ENCODE measurements around the gene SLC43A3.

Gene SLC43A3

DNA sequence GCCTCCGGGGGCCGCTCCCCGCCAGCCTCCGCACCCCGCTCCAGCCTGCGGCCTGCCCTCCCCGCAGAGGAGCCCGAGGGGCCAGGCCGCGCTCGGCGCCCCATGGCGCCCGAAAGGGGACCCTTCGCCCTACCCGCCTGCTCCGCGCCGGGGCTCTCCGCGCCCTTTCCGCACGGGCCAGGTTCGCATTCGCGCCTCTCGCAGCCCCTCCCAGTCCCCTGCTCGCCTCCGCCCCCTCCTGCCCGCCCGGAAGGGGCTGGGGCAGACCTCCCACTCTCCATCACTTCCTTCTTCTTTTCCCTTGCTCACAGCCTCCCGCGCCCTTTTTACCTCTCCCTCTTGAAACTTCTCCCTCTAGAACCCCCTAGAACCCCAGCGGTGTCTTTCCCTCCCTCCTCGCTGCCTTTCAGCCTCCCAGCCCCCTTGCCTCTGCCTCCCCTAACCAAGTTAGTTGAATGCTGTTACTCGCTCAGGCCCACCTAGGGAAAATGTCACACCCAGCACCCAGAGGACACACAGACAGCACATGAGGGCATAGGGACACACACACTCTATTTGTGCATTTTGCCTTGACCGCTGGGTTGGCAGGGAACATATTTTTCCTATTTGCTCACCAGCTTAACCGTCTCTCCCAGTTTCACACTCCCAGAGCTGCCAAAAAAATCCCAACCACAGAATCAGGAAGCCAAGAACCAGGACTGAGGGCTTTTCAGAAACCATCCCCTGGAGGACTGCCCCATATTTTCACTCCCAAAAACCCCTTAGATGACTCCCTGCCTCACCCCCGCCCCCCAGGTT, at the start of gene SLC43A3:
Gene SLC43A3, minus strand, starts transcription at position 193 of the 798 bp plus-strand sequence. CDS start 949 bp downstream, outside the sequence.
- DNase-seq (ENCODE audit: low spot score) = peak; percentile 60

DNA sequence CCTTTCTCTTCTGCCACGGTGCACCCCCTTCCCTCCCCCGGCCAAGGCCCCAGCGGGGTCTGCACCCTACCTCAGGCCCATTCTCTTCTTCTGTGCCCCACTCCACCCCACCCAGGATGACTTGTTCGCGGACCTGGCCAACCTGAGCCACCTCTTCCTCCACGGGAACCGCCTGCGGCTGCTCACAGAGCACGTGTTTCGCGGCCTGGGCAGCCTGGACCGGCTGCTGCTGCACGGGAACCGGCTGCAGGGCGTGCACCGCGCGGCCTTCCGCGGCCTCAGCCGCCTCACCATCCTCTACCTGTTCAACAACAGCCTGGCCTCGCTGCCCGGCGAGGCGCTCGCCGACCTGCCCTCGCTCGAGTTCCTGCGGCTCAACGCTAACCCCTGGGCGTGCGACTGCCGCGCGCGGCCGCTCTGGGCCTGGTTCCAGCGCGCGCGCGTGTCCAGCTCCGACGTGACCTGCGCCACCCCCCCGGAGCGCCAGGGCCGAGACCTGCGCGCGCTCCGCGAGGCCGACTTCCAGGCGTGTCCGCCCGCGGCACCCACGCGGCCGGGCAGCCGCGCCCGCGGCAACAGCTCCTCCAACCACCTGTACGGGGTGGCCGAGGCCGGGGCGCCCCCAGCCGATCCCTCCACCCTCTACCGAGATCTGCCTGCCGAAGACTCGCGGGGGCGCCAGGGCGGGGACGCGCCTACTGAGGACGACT, 49.3 kb upstream of the SLC43A3 start:
- no peak for DNase-seq (ENCODE audit: low spot score)

DNA sequence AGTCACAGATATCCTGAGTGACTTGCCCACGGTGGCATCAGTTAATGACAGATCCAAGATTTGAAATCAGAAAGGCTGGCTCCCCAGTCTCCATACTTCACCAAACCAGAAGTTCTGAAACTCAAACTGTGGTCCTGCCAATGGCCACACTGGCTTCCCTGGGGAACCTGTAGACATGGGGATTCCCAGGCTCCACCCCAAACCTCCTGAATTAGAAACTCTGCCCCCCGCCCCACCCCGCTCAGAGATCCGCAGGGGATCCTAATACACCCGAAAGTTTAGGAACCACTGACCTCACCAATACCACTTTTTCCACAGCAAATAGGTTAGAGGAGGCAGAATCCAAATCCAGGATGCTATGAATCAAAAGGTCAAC, 48.7 kb upstream of the SLC43A3 start:
- no peak for DNase-seq (ENCODE audit: low spot score)

DNA sequence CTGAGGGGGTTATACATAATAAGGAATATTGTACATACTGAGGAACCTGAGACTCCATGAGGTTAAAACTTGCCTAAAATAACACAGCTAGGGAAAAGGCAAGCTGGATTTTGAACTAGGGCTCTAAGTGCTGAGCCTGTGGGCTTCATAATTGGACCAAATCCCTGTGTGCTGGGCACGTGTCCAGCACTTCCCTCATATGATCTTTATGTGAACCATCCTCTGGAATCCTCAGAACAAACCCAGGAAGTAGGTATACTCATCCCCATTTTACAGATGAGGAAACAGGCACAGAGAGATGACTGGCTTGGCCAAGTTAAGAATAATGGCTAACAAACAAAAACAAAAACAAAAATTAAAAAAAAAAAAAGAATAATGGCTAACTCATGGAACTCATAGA, 48.3 kb upstream of the SLC43A3 start:
- DNase-seq (ENCODE audit: low spot score) = no peak

DNA sequence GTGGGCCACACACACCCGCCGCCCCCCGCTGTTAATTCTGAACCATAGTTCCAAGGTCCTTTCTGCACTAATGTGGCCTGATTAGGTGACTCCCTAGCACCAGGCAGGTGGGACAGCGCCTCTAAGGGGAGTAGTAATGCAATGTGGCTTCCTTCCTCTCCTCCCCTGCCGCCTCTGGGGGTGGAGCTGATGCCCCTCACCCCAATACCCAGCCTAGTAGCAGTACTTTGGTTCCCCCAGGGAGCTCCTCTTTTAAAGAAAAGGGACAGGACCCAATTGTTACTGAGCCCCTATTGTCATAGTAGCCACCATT, 47.8 kb upstream of the SLC43A3 start:
- DNase-seq (ENCODE audit: low spot score) = no peak

DNA sequence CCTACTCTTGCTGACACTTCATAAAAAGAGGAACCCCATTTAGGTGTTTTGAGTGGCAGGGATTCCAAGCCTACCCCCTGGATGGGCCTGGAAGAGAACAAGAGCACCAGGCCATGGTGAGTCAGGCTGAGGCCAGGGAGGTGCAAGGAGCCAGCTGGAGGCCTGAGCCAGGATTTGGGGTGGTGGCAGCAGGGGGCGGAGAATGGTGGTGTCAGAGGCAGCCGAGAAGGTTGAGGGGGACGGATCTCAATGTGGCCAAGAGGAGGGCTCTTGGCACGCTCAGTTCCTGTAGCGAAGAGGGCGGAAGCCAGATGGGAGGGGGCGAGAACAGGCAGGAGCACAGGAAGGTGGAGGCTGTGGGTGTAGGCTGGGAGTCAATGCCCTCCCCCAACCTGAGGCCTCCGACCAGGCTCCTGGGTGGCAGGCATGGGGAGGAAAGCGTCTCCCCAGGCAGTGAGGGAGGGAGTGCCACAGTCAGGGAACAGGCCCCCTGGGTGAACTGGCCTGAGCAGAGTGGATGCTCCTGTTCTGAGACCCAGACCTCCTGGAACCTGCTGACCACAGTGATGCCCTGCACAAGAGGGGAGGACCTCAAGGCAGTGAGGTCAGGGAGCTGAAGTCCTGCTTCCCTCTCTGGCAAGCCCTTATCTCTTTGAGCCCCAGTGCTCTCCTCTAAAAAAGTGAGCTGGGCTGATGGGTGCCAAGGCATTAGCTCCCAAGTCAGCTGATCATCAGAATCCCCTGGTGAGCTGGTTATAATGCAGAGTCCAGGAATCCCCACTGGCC, 47.3 kb upstream of the SLC43A3 start:
- peak; percentile 55 for DNase-seq (ENCODE audit: low spot score)

DNA sequence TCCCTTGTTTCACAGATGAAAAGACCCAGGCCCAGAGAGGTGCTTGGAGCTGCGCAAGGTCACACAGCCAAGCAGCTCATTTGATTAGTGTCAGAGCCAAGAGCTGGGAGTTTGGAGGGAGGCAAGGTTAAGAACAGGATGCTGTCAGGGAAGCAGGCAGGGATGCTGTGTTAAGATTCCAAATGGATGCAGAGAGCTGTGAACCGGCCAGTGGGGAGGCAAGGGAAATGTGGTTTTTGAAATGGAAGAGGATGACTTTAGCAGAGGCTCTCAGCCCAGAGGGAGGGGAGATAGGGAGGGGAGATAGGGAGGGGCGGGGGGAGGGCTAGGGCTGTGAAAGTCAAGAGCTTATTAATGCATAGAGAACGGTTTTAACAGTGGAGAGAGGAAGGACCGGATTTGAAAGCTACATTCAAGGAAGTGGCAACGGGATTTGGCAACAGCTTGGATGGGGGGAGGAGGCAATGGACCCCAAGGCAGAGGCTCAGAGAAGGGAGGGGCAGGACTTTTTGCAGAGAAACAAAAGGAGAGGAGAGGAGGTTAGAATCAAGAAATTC, 46.4 kb upstream of the SLC43A3 start:
- DNase-seq (ENCODE audit: low spot score) = no peak

DNA sequence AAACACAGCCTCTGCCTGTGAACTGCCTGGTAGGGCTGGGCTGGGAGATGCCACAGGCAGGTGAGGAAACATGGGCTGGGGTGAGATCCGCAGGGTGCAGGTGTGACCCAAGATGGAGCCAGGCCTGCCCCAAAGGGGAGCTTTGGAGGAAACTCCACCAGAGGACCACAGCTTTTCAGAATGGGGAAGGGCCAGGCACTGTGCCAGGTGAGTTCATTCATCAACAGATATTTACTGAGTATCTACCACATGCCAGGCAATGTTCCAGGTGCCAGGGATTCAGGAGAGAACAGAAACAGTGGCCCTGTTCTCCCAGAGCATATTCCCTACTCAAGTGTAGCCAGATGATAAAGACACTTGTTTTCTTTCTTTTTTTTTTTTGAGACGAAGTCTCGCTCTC, 44.6 kb upstream of the SLC43A3 start:
- DNase-seq (ENCODE audit: low spot score) = no peak

DNA sequence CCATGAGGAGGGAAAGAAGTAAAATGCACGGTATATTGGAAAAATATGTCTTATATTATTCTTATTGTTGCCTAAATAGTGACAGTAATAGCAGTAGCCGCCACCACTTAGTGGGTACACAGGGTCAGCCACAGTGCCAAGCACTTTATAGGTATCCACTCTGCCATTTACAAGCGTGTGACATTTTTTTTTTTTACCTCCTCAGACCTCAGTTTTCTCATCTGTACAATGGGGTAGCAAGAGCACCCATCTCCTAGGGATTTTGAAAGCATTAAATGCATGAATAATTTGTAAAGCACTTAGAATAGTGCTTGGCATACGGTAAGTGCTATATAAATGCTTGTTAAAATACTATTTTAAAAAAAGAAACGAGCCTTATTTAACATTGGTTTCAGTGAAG, 42.3 kb upstream of the SLC43A3 start:
- DNase-seq (ENCODE audit: low spot score) = no peak

DNA sequence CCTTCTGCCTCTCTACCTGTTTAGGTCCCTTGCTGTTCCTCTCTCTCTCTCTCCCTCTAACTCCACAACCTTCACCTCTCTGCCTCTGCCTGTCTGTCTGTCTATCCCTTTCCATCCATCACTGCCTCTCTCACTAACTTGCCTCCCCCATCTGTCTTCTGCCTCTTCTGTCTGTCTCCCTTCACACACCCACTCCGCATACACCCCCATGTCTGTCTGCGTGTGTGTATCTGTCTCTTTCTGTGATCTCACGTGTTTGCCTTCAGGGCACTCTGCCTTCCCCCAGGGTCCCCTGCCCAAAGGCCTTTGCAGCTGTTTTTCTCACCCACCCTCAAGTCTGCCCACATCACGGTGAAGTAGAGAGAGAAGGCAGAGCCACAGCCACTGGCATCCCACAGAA, 41.4 kb upstream of the SLC43A3 start:
- no peak for DNase-seq (ENCODE audit: low spot score)

DNA sequence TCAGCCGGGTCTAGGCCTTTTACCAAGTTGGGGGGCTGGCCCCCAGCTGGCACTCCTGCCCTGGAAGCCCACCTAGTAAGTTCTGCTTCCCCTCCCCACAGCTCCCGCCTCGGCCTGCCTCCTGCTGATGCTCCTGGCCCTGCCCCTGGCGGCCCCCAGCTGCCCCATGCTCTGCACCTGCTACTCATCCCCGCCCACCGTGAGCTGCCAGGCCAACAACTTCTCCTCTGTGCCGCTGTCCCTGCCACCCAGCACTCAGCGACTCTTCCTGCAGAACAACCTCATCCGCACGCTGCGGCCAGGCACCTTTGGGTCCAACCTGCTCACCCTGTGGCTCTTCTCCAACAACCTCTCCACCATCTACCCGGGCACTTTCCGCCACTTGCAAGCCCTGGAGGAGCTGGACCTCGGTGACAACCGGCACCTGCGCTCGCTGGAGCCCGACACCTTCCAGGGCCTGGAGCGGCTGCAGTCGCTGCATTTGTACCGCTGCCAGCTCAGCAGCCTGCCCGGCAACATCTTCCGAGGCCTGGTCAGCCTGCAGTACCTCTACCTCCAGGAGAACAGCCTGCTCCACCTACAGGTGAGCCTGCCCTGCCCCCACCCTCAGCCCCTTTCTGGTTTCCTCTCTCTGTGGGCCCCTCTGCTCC, 40.7 kb upstream of the SLC43A3 start:
- no peak for DNase-seq (ENCODE audit: low spot score)

DNA sequence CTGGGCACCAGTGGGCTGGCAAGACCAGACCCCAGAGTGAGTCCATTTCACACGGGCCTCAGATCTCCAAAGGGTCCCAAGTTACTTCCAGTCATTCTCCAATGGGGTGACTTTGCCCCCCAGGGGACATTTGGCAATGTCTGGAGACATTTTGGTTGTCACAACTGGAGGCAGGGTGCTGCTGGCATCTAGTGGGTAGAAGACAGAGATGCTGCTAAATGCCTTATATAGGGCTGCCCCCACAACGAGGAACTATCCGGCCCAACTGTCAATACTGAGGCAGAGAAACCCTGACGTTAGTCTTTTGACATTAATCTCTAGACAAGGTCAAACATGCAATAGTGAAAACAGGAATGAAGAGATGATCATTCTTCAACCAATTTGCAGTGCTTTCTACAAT, 39.8 kb upstream of the SLC43A3 start:
- no peak for DNase-seq (ENCODE audit: low spot score)

DNA sequence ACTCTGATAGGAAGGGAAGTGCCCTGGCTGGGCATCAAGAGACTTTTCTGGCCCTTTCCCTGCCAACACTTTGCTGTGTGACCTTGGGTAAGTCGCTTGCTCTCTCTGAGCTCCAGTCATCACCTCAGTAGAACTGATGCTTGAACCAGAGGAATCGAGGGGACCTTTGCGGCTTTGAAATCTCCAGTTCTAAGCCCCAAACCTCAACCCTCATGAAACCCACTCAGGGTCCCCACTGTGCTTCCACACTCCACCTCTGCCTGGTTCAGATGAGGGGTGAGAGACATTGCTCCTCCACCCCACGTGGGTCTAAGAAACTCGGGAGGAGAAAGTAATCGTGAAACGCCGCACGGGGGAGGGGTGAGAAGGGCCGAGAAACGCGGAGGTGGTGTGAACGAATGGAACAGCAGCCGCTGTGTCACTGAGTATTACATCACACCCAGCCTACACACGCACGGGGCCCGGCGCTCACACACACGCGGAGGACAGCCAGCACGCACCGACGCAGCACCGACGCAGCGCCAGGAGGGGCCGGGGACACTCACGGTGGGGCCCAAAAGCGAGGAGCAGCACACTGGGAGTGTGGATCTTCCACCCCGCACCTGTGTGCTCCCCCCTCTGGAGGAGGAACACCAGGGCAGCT, 37.7 kb upstream of the SLC43A3 start:
- DNase-seq (ENCODE audit: low spot score) = no peak

DNA sequence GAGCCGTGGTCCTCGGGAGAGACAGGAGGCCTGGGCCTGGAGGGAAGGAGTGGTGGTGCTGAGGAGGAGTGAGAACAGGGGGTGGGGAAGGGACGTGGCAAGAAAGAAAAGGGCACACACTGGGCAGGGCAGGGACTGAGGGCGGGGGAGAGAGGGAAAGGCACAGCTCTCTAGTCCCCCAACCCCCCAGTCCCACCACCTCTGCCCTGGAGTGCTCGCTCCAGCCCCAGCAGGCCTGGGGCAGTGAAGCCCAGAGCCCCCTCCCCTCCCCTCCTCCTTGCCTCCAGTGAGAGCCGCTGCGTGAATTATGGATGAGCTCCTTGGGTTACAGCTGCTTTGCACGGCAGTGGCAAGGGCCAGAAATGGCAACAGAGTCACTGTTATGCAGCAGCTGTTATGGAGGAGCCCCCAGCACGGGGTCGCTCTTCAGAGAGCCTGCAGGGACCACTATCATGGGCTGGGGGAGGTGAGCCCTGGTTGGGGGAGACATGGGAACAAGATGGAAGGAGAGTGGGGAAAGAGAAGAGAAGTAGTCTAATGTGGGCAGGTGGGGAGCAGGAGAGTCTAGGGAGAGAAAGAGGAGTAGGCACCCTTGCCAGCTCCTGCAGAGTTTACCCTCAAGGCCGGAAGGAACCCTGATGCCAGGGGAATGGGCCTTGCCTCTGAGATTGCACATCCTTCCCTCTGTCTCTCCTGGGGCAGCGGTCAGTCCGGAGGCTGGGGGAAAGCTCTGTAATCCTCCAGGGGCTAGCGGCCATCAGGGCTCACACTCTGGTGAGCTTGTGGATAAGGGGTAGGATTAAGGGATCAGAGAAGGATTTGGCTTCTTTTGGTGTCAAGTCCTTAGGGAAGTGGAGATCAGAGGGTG, 37.0 kb upstream of the SLC43A3 start:
- DNase-seq (ENCODE audit: low spot score) = no peak

DNA sequence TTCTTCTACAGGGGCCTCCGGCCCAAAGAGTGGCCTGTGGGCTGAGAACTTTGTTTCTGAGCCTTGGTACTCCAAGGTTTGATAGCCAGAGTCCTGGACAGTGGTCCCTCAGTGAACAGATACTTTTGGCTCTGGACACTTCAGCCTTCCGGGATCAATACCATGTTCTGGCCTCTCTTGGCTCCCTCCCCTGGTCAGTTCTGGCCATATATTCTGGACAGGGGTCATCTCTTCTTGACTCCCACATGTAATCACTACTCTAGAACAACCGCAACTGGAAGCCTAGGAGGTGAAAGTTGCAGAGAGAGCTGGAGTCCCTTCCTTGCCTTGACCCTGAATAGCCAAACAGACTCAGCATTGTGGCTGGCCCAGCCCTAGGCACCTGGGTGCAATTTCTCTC, 35.7 kb upstream of the SLC43A3 start:
- no peak for DNase-seq (ENCODE audit: low spot score)

DNA sequence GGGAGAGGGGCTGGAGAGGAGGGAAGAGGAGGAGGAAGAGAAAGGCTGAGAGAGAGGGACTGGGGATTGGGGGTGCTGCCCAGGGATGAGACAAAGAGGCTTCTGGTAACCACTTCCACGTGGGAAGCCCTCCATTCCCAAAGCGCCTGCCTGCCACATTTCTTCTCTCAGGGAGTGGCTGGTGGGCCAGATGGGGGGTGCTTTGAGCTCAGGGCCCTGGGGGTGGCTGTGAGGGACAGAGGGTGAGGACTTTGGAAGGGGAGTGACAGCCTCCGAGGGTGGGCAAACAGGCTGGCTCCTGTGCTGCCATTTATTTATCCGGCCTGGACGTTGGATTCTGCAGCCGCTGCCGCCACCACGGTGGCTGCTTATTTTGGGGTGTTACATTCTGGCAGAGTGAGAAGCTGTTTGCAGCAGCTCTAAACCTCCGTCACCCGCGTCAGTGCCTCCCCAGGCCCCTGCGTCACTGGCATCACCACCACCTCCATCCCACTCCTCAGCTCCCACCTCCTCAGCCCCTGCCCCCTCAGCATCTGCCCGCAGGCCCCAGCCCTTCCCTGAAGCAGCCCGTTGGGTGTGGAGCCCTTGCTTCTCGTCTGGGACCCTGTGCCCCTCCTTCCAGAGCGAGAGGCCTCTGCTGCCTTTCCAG, 35.0 kb upstream of the SLC43A3 start:
- DNase-seq (ENCODE audit: low spot score) = no peak

DNA sequence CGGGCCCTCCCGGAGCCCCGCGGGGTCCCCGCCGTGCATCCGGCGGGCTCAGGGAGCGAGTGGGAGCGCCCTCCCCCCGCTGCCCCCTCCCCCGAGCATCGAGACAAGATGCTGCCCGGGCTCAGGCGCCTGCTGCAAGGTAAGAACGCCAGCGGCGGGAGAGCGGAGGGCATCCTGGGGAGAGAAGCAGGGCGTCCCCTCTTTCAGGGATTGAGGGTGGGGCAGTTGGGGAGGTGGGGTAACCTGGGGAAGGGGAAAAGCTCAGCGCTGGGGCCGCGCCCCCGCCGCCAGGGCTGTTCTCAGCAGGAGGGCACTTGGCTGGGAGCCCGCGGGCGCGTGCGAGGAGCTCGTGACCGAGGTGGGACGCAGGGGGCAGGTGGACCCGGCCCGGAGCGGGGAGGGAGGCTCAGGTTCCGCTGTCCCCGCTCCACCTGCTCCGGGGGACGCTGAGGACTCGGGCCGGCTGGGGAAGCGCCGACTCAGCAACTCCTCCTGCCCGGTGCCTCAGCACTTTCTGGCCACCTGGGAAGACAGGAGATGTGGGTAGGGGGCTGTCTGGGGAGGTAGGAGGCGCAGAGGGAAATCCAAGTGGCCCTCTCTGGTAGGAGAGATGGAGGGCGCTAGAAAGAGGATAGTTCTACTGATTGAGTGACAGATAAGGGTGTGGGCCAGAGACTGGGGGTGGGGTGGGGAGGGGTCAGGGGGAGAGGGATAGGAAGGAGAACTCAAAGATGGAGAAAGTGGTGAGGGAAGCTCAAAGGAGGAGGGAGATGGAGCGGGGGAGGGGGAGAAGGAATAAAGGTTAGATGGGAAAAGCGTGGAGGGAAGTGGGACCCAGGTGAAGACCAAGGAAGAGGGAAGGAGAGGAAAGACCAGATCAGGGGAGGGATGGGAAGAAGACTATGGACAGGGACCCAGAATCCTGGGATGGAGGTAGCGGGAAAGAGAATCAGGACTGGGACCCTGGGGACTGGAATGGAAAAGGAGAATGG, 34.1 kb upstream of the SLC43A3 start:
- no peak for DNase-seq (ENCODE audit: low spot score)

DNA sequence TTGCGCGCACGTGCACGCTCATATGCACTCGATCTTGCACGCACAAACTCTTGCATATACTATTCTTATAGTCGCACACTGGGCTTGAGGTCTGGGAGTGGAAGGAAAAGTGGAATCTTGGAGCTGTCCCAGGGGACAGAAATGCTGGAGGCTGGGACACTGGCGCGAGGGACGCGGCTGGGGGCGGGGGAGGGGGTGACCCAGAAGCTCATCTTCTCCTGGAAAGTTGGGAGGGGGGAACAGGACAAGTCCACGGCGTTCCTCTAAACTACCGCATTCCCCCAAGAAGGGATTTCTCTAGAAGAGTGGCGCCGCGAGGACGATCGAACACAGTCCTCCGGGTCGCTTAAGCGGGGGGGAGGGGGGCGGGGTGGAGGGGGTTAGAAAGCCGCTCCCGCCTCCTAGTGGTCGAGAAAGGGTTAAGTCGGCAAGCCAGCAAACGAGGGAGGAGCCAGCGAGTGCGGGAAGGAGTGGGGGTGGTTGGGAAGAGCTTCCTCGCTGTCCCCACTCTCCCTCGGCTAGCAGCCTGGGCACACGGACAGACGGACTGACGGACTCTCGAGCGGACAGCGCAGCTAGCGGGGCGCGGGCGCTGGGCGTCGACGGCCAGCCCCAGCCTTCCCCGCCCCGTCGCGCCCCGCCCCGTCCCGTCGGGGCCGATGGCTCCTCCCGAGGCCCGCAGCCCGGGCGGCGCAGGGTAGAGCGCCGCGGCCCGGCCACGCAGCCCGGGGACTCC, 33.3 kb upstream of the SLC43A3 start, which contains the start of gene RTN4RL2:
Gene RTN4RL2, plus strand, starts transcription at position 507 of the 736 bp plus-strand sequence. CDS start 338 bp downstream, outside the sequence.
- DNase-seq (ENCODE audit: low spot score) = no peak
